GM10847 (cell line): Measurements from ENCODE around the gene AGMO.

Experiments used
- POLR2A ChIP-seq: IDR thresholded peaks from 2 replicates; pipeline ENCODE4 v1.6.1; 2011; ENCODE audit not compliant: insufficient read length; ENCODE audit errors: extremely low read depth

Gene AGMO

GRCh38 chr7:15544050-15544449 lies 17.8 kb downstream of the AGMO start:
- TF ChIP-seq POLR2A: no peak

DNA sequence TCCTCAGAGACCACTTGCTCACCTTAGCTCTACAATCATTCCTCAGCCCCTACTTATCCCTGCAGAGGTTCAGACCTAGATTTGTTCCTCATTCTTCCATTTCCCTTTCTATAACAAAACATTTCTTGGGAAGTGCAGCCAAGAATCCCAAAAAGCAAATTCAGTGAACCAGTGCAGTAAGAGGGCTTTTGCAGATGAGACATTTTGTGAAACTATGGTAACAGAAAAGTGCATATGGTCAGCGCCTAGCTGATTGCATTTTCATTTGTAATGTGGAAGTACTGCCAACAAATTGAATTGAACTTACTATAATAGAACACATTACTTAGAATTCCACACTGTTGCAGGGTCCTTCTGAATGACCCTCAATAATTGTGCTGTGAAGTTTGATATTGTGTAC lies 18.6 kb downstream of the AGMO start:
- no peak for TF ChIP-seq POLR2A

DNA sequence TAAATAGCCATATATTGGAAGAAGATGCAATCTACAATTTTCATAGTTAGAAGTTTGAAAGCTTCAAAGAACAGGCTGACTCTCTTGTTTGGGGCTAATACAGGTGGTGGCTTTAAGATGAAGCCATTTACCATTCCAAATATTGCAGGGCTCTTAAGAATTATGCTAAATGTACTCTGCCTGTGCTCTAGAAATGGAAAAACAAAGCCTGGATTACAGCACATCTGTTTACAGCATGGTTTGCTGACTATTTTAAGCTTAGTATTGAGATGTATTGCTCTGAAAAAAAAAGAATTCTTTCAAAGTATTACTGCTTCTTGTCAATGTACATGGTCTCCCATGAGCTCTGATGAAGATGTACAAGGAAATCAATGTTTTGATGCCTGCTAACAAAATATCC lies 34.2 kb downstream of the AGMO start:
- TF ChIP-seq POLR2A: no peak

DNA sequence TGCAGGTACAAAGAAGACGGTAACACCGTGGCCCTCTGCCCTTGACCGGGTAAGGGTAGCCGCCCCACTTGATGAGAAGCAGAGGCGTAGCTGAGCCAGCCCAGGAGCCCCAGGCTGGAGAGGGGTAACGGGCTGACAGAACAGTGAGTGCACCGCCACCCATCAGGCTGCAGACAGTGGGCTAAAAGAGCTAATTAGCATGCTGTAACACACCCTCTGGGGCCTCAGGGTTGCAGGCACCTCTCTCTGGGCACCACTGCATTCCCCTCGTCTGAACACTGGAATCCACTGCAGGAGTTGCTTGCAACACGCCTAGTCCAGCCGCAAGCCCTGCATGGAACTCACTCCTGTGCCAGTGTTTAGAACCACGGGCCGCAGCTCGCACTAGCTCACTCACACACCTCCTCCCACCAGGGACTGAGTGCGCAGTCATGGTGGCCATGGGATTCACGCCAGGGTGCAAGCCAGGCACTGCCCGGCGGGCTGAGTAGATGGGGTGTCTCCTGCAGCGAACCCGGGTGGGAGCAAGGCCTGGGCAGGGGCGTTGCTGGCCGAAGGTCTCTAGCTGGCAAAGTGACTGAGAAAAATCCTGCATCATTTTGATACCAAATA lies 36.1 kb downstream of the AGMO start:
- TF ChIP-seq POLR2A: no peak

GRCh38 chr7:15524077-15524476 lies 37.7 kb downstream of the AGMO start:
- no peak for TF ChIP-seq POLR2A

DNA sequence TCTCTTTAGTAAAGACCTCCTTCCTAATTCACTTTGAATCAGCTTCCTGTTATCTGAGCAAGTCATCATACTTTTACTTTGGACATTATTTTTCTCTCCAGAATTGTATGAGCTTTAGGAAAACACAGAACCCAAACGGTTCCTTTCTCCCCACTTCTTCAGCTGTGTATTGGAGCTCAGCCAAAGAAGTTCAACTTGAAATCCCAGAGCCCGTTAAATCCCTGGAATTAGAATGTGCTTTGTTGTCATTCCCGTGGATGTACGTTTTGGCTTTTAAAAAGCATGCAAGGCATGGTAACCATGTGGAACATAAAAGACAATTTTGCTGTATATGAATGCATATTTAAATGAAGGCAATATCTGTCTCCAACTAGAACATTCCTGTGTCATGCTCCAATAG lies 46.6 kb downstream of the AGMO start:
- no peak for TF ChIP-seq POLR2A

DNA sequence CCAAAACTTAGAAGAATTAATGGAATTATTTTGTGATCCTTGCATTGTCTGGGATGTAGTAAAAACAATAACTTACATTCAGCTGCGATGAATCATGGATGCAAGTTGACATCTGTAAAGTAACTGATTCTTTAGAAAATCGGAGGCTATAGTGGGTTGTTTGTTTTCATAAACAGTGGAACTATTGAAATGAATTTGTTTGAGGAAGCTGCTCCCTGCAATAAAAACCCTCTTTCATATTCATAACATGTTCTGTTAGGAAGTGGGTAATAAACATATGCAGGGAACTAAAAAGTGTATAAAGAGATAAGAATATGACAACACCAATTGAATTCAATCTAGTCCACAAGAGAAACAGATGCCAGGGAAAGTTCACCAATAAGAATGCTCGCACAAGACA lies 53.6 kb downstream of the AGMO start:
- TF ChIP-seq POLR2A: no peak

GRCh38 chr7:15507708-15508107 lies 54.1 kb downstream of the AGMO start:
- no peak for TF ChIP-seq POLR2A

DNA sequence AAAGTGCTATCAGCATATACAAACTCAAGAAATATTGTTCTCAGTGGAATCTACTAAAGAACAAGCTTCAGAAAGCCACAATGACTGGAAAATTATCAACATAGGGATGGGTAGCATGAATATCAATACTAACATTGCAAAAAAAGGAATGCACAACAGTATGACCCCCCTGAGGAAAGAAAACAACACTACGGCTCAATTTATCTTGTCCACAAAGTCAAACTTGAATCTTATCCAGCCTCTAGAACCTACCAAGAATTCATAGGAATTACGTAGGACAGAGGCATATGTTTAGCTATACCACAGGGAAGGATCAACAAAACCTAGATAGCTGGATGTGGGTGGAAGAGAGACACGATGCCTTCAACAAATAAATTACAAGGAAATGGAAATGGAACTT lies 54.6 kb downstream of the AGMO start:
- TF ChIP-seq POLR2A: no peak

DNA sequence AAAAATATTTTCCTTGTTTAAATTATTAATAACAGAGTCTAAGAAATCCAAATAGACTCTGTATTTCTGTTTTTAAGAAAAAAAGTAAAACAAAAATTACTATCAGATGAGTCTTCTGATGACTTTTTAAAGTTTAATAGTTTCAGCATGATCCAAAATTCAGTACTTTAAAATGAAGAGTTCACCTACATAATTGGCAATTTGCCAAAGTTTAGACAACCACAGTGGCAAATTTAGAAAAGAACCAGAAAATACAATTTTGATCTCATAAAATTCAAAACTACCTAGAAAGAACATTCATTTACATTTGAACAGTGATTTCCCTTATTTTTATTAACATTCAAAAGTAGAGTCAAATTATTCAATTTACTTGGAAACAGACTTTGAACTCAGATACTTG lies 56.1 kb downstream of the AGMO start:
- no peak for TF ChIP-seq POLR2A

- TF ChIP-seq POLR2A: no peak
Measured at GRCh38 chr7:15504351-15504750, 57.5 kb downstream of the AGMO start.

DNA sequence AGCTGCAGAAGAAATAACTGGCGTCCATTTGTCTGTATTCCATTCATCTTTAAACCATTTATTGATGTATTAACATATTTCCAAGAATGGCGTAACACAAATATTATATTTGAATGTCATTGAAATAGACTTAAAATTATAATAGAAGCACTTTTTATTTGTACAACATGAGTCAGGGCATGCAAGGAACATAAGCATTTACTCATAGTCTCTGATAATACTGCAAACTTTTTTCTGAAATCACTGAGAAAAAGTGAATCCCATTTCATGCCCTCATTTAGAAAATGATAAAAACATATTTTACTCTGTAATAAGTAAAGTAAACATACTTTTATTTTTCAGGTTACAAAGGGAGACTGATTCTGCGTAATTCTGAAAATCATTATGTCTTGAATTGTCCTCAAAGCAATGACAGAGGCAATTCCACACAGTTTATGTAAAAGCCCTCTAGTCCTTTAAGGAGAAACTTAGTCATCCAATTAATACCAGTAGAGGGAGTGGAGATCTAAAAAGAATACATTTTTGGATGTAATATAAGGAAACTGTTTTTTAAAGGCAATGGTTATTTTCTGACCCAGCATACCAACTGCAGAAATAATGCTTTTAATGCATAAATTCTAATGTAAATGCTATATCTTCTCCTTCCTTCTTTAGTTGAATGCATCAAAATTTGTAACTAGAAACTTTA lies 58.1 kb downstream of the AGMO start:
- no peak for TF ChIP-seq POLR2A

GRCh38 chr7:15498465-15498864 lies 63.4 kb downstream of the AGMO start:
- no peak for TF ChIP-seq POLR2A

DNA sequence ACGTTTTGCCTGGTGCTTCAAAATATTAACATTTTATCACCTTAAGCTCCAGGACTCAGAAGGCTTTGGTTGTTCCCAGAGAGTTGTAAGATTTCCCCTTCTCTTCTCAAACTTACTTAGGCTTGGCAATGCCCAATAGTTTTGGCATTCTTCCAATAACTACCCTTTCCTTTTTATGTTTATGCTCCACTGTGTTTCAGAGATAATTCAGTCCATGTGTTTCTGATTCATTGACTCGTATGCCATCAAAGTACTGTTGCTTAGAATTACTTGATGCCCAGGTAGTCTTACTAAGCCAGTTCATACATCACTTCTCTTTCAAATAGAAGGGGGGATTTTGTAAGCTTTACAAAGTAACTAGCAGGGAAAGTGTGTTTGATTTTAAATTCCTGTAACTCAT lies 66.6 kb downstream of the AGMO start:
- TF ChIP-seq POLR2A: no peak

DNA sequence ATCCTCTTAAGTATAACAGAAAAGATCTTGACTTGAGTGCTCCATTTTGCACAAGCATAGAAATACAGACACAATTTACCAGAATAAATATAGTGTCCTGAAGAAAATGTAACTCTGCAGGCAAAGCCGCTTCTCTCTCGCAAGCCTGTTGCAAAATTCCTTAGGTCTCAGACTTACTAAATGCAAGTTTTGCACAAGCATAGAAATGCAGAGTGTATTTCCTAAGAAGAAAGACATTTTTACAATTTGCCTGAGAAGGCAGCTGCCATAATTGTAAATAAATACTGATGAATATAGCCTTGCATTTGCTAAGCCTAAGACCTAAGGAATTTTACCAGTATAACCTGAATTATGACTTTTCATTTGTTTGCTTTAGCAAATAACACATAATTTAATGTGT lies 67.1 kb downstream of the AGMO start:
- no peak for TF ChIP-seq POLR2A

GRCh38 chr7:15491361-15491760 lies 70.5 kb downstream of the AGMO start:
- no peak for TF ChIP-seq POLR2A

GRCh38 chr7:15490291-15490690 lies 71.5 kb downstream of the AGMO start:
- TF ChIP-seq POLR2A: no peak
